KMS-11 (cell line): Measurements from ENCODE around the gene FRRS1.

Experiments used
- H2AFZ ChIP-seq: fragments of 200-600 bp; sonication (generic); 2 replicates; pipeline ENCODE4 v1.6.1; 2016; ENCODE audit warnings: antibody characterized with exemption, mixed run types, low read depth
- H3K27ac ChIP-seq: fragments of 200-600 bp; sonication (generic); 2 replicates; pipeline ENCODE4 v1.6.1; 2016; ENCODE audit warnings: mild to moderate bottlenecking, mixed run types
- H3K27me3 ChIP-seq: fragments of 200-600 bp; sonication (generic); 2 replicates; pipeline ENCODE4 v1.6.1; 2017; ENCODE audit warnings: mild to moderate bottlenecking, low read depth, mixed run types, moderate library complexity; ENCODE audit not compliant: insufficient read depth
- H3K36me3 ChIP-seq: fragments of 200-600 bp; sonication (generic); 2 replicates; pipeline ENCODE4 v1.6.1; 2017; ENCODE audit warnings: mild to moderate bottlenecking, mixed run types; ENCODE audit not compliant: insufficient read depth
- H3K4me1 ChIP-seq: fragments of 200-600 bp; sonication (generic); 2 replicates; pipeline ENCODE4 v1.6.1; 2016; ENCODE audit warnings: mild to moderate bottlenecking, low read depth, mixed run types; ENCODE audit not compliant: poor library complexity, severe bottlenecking
- H3K4me2 ChIP-seq: fragments of 200-600 bp; sonication (generic); 2 replicates; pipeline ENCODE4 v1.7.0; 2016; ENCODE audit warnings: mild to moderate bottlenecking, mixed run types
- H3K4me3 ChIP-seq: fragments of 200-600 bp; sonication (generic); IDR thresholded peaks from 2 replicates; pipeline ENCODE4 v1.6.1; 2017; ENCODE audit warnings: low read depth, low read length, mixed read lengths; ENCODE audit not compliant: insufficient read depth
- H3K79me2 ChIP-seq: fragments of 200-600 bp; sonication (generic); 2 replicates; pipeline ENCODE4 v1.6.1; 2016; ENCODE audit warnings: low read depth, mixed run types; ENCODE audit not compliant: insufficient read depth
- H3K9ac ChIP-seq: fragments of 200-600 bp; sonication (generic); 2 replicates; pipeline ENCODE4 v1.6.1; 2016; ENCODE audit warnings: mild to moderate bottlenecking, mixed run types
- H4K20me1 ChIP-seq: fragments of 200-600 bp; sonication (generic); 2 replicates; pipeline ENCODE4 v1.6.1; 2016; ENCODE audit warnings: mild to moderate bottlenecking, mixed run types; ENCODE audit not compliant: insufficient read depth
- CTCF ChIP-seq: fragments of 200-600 bp; sonication (generic); conservative IDR thresholded peaks from 2 replicates; pipeline ENCODE4 v1.6.1; 2017; ENCODE audit warnings: low read depth, mild to moderate bottlenecking, antibody characterized with exemption, low read length, moderate library complexity, mixed read lengths

The FRRS1 gene

GRCh38 chr1:99674115-99675064 is 92.0 kb downstream of the FRRS1 start:
- H3K4me3 ChIP-seq: no peak overlapping the region
- H4K20me1 ChIP-seq: no peaks in the 10 kb centered on the region
- H3K27ac ChIP-seq: no peak overlapping the region
- H3K4me2 ChIP-seq: no peak overlapping the region
- no peaks in the 10 kb centered on the region for H3K79me2 ChIP-seq
- H3K9ac ChIP-seq: no peak overlapping the region
- no peak overlapping the region for H2AFZ ChIP-seq
- H3K27me3 ChIP-seq: no peaks in the 10 kb centered on the region
- H3K36me3 ChIP-seq: no peaks in the 10 kb centered on the region
- TF ChIP-seq CTCF: no peak
- no peaks in the 10 kb centered on the region for H3K4me1 ChIP-seq

- no peak for TF ChIP-seq CTCF
These were observed 93.1 kb downstream of the FRRS1 start for GRCh38 chr1:99673315-99673714.

GRCh38 chr1:99672530-99673213 is 93.8 kb downstream of the FRRS1 start:
- TF ChIP-seq CTCF: no peak
- Histone ChIP-seq H2AFZ (no peak overlapping the region), H3K9ac (no peak overlapping the region), H3K27ac (no peak overlapping the region), H3K4me1 (no peaks in the 10 kb centered on the region), H3K4me2 (no peak overlapping the region), H3K79me2 (no peaks in the 10 kb centered on the region), H3K4me3 (no peak overlapping the region), H3K27me3 (no peaks in the 10 kb centered on the region), H4K20me1 (no peaks in the 10 kb centered on the region), H3K36me3 (no peaks in the 10 kb centered on the region)

More at GRCh38 chr1:99673315-99673714, 93.1 kb downstream of the FRRS1 start:
- Histone ChIP-seq H3K79me2 (no peaks in the 10 kb centered on the region), H2AFZ (no peak overlapping the region), H3K36me3 (no peaks in the 10 kb centered on the region), H3K4me1 (no peaks in the 10 kb centered on the region), H3K9ac (no peak overlapping the region), H3K4me2 (no peak overlapping the region), H3K27ac (no peak overlapping the region), H3K27me3 (no peaks in the 10 kb centered on the region), H3K4me3 (no peak overlapping the region), H4K20me1 (no peaks in the 10 kb centered on the region)

- H3K36me3 ChIP-seq: no peaks in the 10 kb centered on the region
- no peak overlapping the region for H3K9ac ChIP-seq
- no peaks in the 10 kb centered on the region for H3K27me3 ChIP-seq
- H3K4me2 ChIP-seq: no peak overlapping the region
- H3K4me3 ChIP-seq: no peak overlapping the region
- no peaks in the 10 kb centered on the region for H3K4me1 ChIP-seq
- H4K20me1 ChIP-seq: no peaks in the 10 kb centered on the region
- TF ChIP-seq CTCF: no peak
- no peak overlapping the region for H3K27ac ChIP-seq
- H3K79me2 ChIP-seq: no peaks in the 10 kb centered on the region
- H2AFZ ChIP-seq: no peak overlapping the region
These were observed 94.4 kb downstream of the FRRS1 start for GRCh38 chr1:99672038-99672437.
